Activated CD8-positive, alpha-beta memory T cell treated with anti-CD3 and anti-CD28 coated beads for 4 hours (primary cell): ENCODE results near the gene ANKMY1.
A peak's percentile ranks its signal among the peaks of the same experiment; 100 is the strongest.

ENCODE experiments used
- DNase-seq, 2 donors: peaks; one replicate each; pipeline ENCODE4 v3.0.0-alpha.2; 2020; ENCODE audit warnings: low read depth in 2 of 2

Gene ANKMY1

GRCh38 chr2:240436683-240437550, 120.9 kb downstream of the ANKMY1 start:
- DNase-seq, result no peak

GRCh38 chr2:240435948-240436682, 121.7 kb downstream of the ANKMY1 start:
- DNase-seq, result no peak

- DNase-seq, result peak; percentile 14 to 16
Measured at GRCh38 chr2:240435457-240435947, 122.3 kb downstream of the ANKMY1 start, which contains the start of gene GPC1. Gene GPC1, plus strand, starts transcription at chr2:240435663. Its CDS starts 256 bp downstream, at chr2:240435919.

GRCh38 chr2:240434728-240435456, 122.9 kb downstream of the ANKMY1 start:
- DNase-seq, result peak; percentile 74 to 78

GRCh38 chr2:240433973-240434727, 123.6 kb downstream of the ANKMY1 start:
- DNase-seq, result no peak

- no peak for DNase-seq
Measured at GRCh38 chr2:240432820-240433801, 124.7 kb downstream of the ANKMY1 start.

GRCh38 chr2:240432430-240432819, 125.4 kb downstream of the ANKMY1 start:
- DNase-seq, result no peak

GRCh38 chr2:240431661-240432424, 125.9 kb downstream of the ANKMY1 start:
- DNase-seq, result no peak

- DNase-seq, result no peak
Measured at GRCh38 chr2:240431271-240431660, 126.5 kb downstream of the ANKMY1 start.

- DNase-seq, result no peak
Measured at GRCh38 chr2:240430595-240430994, 127.2 kb downstream of the ANKMY1 start.

- no peak for DNase-seq
Measured at GRCh38 chr2:240429872-240430491, 127.8 kb downstream of the ANKMY1 start.
